ENCODE measurements around the gene WNT3. TPM values are rescaled to one million over a fixed set of nuclear protein-coding genes. Genes with fewer than 3 reads are reported as not detected.

WNT3 gene
- total RNA-seq, 1 donor from 2014 or later = 14.4 TPM

DNA sequence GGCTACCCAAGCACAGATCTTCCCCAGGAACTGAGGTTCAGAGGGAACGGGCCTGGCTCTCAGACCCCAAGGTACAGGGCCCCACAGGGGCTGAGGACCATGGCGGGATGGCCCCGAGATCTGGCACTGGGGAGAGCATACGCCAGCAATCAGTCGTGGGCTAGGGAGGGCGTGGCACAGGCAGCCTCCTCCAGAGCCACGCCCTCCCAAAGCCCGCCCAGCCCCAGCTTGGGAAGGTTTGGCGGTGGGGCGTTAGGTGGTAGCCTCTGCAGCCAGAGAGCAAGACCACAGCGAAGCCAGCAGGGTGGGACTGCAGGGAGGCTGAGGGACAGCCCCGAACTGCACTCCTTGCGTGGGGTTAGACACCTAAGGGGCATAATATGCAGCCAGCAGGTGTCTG lies 44.5 kb upstream of the WNT3 start:
- Mint-ChIP-seq H3K4me1 (ENCODE audit: unreplicated experiment) (peaks cover 7% of the 10 kb centered on the region), H3K36me3 (ENCODE audit: low read depth, unreplicated experiment) (peaks cover 8% of the 10 kb centered on the region), H3K9me3 (ENCODE audit: unreplicated experiment) (no peaks in the 10 kb centered on the region), H3K27ac (ENCODE audit: unreplicated experiment) (no peak overlapping the region), H3K4me3 (ENCODE audit: unreplicated experiment) (no peak overlapping the region), H3K27me3 (ENCODE audit: unreplicated experiment) (peaks cover 3% of the 10 kb centered on the region)
- TF ChIP-seq, protein P1, sequence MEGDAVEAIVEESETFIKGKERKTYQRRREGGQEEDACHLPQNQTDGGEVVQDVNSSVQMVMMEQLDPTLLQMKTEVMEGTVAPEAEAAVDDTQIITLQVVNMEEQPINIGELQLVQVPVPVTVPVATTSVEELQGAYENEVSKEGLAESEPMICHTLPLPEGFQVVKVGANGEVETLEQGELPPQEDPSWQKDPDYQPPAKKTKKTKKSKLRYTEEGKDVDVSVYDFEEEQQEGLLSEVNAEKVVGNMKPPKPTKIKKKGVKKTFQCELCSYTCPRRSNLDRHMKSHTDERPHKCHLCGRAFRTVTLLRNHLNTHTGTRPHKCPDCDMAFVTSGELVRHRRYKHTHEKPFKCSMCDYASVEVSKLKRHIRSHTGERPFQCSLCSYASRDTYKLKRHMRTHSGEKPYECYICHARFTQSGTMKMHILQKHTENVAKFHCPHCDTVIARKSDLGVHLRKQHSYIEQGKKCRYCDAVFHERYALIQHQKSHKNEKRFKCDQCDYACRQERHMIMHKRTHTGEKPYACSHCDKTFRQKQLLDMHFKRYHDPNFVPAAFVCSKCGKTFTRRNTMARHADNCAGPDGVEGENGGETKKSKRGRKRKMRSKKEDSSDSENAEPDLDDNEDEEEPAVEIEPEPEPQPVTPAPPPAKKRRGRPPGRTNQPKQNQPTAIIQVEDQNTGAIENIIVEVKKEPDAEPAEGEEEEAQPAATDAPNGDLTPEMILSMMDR (IDR thresholded peaks at IDR 0.05; ENCODE audit: unreplicated experiment) = no peak
- DNase-seq (ENCODE audit: low spot score) = no peak

DNA sequence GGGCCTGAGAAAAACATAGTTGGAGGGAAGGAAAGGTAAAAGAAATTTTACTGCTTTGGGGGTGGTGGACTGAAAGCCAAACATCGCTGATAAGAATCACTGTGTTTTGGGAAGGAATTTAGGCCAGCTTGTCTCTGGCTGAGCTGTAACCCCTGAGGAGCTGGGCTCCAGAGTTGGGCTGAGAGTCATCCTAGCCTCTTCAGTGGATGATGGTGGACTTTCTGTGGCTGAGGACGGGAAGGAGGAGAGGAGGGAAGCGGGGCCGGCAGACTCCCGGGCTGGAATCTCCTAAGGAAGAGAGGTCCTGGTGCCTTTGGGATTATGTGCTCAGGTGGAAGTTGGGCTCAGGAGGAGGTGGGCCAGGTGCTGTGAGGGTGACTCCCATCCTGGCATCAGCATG lies 41.5 kb upstream of the WNT3 start:
- Mint-ChIP-seq H3K4me3 (ENCODE audit: unreplicated experiment) (no peak overlapping the region), H3K27me3 (ENCODE audit: unreplicated experiment) (peaks cover 2% of the 10 kb centered on the region), H3K27ac (ENCODE audit: unreplicated experiment) (no peak overlapping the region), H3K36me3 (ENCODE audit: low read depth, unreplicated experiment) (no peaks in the 10 kb centered on the region), H3K4me1 (ENCODE audit: unreplicated experiment) (peaks cover 2% of the 10 kb centered on the region), H3K9me3 (ENCODE audit: unreplicated experiment) (no peaks in the 10 kb centered on the region)
- DNase-seq (ENCODE audit: low spot score) = no peak
- TF ChIP-seq, protein P1 (IDR thresholded peaks at IDR 0.05; ENCODE audit: unreplicated experiment) = no peak

DNA sequence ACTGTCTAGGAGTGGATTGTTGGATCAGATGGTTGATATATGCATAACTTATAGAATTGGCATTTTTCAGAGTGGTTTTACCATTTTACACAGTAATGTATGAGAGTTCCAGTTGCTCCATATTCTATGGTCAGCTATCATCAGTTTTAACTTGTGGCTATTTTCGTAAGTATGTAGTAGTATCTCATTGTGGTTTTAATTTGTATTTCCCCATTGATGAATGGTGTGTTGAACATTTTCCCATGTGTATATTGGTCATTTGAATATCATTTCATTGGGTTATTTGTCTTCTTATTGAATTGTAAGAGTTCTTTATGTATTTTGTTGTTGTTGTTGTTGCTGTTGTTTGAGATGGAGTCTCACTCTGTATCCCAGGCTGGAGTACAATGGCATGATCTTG lies 39.1 kb upstream of the WNT3 start:
- Mint-ChIP-seq H3K4me3 (ENCODE audit: unreplicated experiment) (no peak overlapping the region), H3K9me3 (ENCODE audit: unreplicated experiment) (no peaks in the 10 kb centered on the region), H3K27me3 (ENCODE audit: unreplicated experiment) (peaks cover 8% of the 10 kb centered on the region), H3K36me3 (ENCODE audit: low read depth, unreplicated experiment) (no peaks in the 10 kb centered on the region), H3K27ac (ENCODE audit: unreplicated experiment) (no peak overlapping the region), H3K4me1 (ENCODE audit: unreplicated experiment) (peaks cover under 1% of the 10 kb centered on the region)
- DNase-seq (ENCODE audit: low spot score) = no peak
- TF ChIP-seq, protein P1 (IDR thresholded peaks at IDR 0.05; ENCODE audit: unreplicated experiment) = no peak

DNA sequence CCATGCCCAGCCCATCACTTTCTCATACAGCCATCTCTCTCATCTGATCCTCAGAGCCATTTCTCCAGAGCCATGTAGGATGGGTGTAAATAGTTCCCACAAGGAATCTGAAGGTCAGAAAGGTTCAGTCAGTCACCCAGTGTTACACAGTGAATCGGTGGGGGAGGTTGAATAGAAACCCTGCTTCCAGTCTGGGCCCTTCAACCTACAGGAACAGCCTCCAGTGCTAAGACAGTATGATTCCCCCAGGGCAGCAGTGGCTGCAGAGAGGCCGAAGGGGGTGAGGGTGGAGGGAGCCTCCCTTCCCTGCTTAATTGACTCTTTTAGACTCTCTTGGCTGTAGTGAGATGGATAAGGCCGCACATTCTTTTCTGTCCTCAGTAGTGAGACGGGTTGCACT lies 36.5 kb upstream of the WNT3 start:
- H3K9me3 Mint-ChIP-seq (ENCODE audit: unreplicated experiment) = no peaks in the 10 kb centered on the region
- H3K27ac Mint-ChIP-seq (ENCODE audit: unreplicated experiment) = no peak overlapping the region
- H3K27me3 Mint-ChIP-seq (ENCODE audit: unreplicated experiment) = peaks cover 18% of the 10 kb centered on the region

DNA sequence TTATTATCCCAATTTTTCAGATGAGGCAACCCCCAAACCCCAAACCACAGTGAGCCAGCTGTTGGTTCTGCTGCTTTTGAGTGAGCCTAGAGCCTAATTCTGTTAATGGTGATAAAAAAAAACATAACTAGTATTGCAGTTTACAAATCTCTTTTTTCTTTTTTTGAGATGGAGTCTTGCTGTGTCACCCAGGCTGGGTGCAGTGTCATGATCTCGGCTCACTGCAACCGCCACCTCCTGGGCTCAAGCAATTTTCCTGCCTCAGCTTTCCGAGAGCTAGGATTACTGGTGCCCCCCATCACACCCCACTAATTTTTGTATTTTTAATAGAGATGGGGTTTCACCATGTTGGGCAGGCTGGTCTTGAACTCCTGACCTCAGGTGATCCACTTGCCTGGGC lies 36.0 kb upstream of the WNT3 start:
- DNase-seq (ENCODE audit: low spot score) = no peak
- Mint-ChIP-seq H3K27me3 (ENCODE audit: unreplicated experiment) (peaks cover 18% of the 10 kb centered on the region), H3K27ac (ENCODE audit: unreplicated experiment) (no peak overlapping the region), H3K4me3 (ENCODE audit: unreplicated experiment) (no peak overlapping the region), H3K36me3 (ENCODE audit: low read depth, unreplicated experiment) (peaks cover 4% of the 10 kb centered on the region), H3K9me3 (ENCODE audit: unreplicated experiment) (no peaks in the 10 kb centered on the region), H3K4me1 (ENCODE audit: unreplicated experiment) (peaks cover 10% of the 10 kb centered on the region)
- TF ChIP-seq, protein P1 (IDR thresholded peaks at IDR 0.05; ENCODE audit: unreplicated experiment) = no peak

More for the DNA sequence above, 36.5 kb upstream of the WNT3 start:
- TF ChIP-seq, protein P1 (IDR thresholded peaks at IDR 0.05; ENCODE audit: unreplicated experiment) = no peak
- no peak for DNase-seq (ENCODE audit: low spot score)
- H3K36me3 Mint-ChIP-seq (ENCODE audit: low read depth, unreplicated experiment) = peaks cover 4% of the 10 kb centered on the region
- H3K4me1 Mint-ChIP-seq (ENCODE audit: unreplicated experiment) = peaks cover 10% of the 10 kb centered on the region
- H3K4me3 Mint-ChIP-seq (ENCODE audit: unreplicated experiment) = no peak overlapping the region

Measured in endothelial cell (in vitro differentiated cells).